K562 (cell line): ENCODE data around the gene TRIM47. TPM values are rescaled to one million over a fixed set of nuclear protein-coding genes. Genes with fewer than 3 reads are reported as not detected.

Experiments used
- ELF1 ChIP-seq: fragments of 200-800 bp; sonication (Bioruptor generic); IDR thresholded peaks from 2 replicates; pipeline ENCODE4 v1.6.1; 2016; ENCODE audit warnings: missing genetic modification characterization, missing compliant biosample characterization
- HDAC1 ChIP-seq, 2 experiments: fragments of 450-650 bp; IDR thresholded peaks; 2 replicates each; pipeline ENCODE4 v1.6.1; 2016 to 2017; ENCODE audit warnings: inconsistent platforms in 1 of 2, mild to moderate bottlenecking in 1 of 2, moderate library complexity in 1 of 2
- MED1 ChIP-seq: sonication (generic); formaldehyde crosslinking; IDR thresholded peaks from 2 replicates; pipeline ENCODE4 v1.8.1; 2023; ENCODE audit warnings: missing genetic modification reagents, borderline replicate concordance
- MEIS2 ChIP-seq: fragments of 450-650 bp; IDR thresholded peaks from 2 replicates; pipeline ENCODE4 v1.6.1; 2014; ENCODE audit warnings: mild to moderate bottlenecking; ENCODE audit not compliant: partially characterized antibody
- NRF1 ChIP-seq, 2 experiments: fragments of 450-650 bp; IDR thresholded peaks in 1 of 2; conservative IDR thresholded peaks in 1 of 2; 2 replicates each; pipeline ENCODE4 v1.6.1; 2014; ENCODE audit warnings: mild to moderate bottlenecking in 2 of 2
- TAF15 ChIP-seq: fragments of 200-400 bp; formaldehyde crosslinking; IDR thresholded peaks from 2 replicates; pipeline ENCODE4 v1.6.1; 2017; ENCODE audit warnings: mild to moderate bottlenecking, low read depth, low read length, moderate library complexity
- XRCC4 ChIP-seq: IDR thresholded peaks from one replicate; pipeline ENCODE4 v1.6.1; 2011; ENCODE audit not compliant: insufficient read depth, insufficient read length; ENCODE audit errors: extremely low read depth
- YY1 ChIP-seq, 3 experiments: IDR thresholded peaks; 2 replicates each; pipeline ENCODE4 v1.6.1; 2011; ENCODE audit warnings: low read length in 2 of 3, mild to moderate bottlenecking in 2 of 3, moderate library complexity in 2 of 3, borderline replicate concordance in 1 of 3, control low read depth in 1 of 3, low read depth in 1 of 3; ENCODE audit not compliant: insufficient read depth in 3 of 3, insufficient replicate concordance in 2 of 3, control insufficient read depth in 1 of 3, insufficient read length in 1 of 3; ENCODE audit errors: extremely low read depth in 1 of 3
- ZBTB7A ChIP-seq: IDR thresholded peaks from 2 replicates; pipeline ENCODE4 v1.6.1; 2011; ENCODE audit warnings: low read depth, mild to moderate bottlenecking, low read length, moderate library complexity, borderline replicate concordance; ENCODE audit not compliant: control insufficient read depth
- ZNF41 ChIP-seq: fragments of 250-450 bp; sonication (Bioruptor Pico); conservative IDR thresholded peaks from 2 replicates; pipeline ENCODE4 v1.4.0; 2020; ENCODE audit warnings: mild to moderate bottlenecking
- ZNF445 ChIP-seq: fragments of 250-450 bp; sonication (Bioruptor Pico); IDR thresholded peaks from 2 replicates; pipeline ENCODE4 v1.4.0; 2020; ENCODE audit warnings: low read depth, mild to moderate bottlenecking, moderate library complexity
- polyA plus RNA-seq, 8 experiments: library from polyadenylated mRNA; depleted of rRNA in 4 of 8; stranded (reverse) in 5 of 8; unstranded in 3 of 8; fragments of >200 nt; fragmentation: Nextera tagmentation in 2 of 8; fragmentation: Illumina TruSeq in 1 of 8; extraction: Ambion mirVana in 2 of 8; extraction: Trizol in 1 of 8; gene quantifications; 2 replicates each; pipeline versions ENCODE4 v1.2.1 to v1.2.3, GENCODE V29; 2011 to 2014; ENCODE audit warnings: inconsistent platforms in 1 of 8, missing spikeins in 1 of 8
- total RNA-seq, 7 experiments: library from RNA; depleted of rRNA in 6 of 7; stranded (reverse); fragments of >200 nt in 6 of 7; fragmentation: Illumina TruSeq in 2 of 7; extraction: Trizol in 2 of 7; gene quantifications; 2 replicates each; pipeline versions ENCODE4 v1.2.1 to v1.2.3, GENCODE V29; 2011 to 2021; ENCODE audit warnings: low replicate concordance in 1 of 7
- TF ChIP-seq, protein P1 (sequence below): sonication (generic); formaldehyde crosslinking; IDR thresholded peaks from 2 replicates; pipeline ENCODE4 v1.8.1; 2023; ENCODE audit warnings: mild to moderate bottlenecking, missing genetic modification reagents
- TF ChIP-seq, protein P2 (sequence below): fragments of 450-650 bp; IDR thresholded peaks from 2 replicates; pipeline ENCODE4 v1.6.1; 2016; ENCODE audit warnings: mild to moderate bottlenecking
- TF ChIP-seq, protein P3 (sequence below): fragments of 250-450 bp; sonication (Bioruptor Pico); IDR thresholded peaks from 2 replicates; pipeline ENCODE4 v1.5.0; 2021; ENCODE audit warnings: mild to moderate bottlenecking, moderate library complexity

Gene TRIM47
- total and polyA plus RNA-seq, 9 of the 15 experiments (the other 6 are each of a cell fraction or from before 2014, with no cell fraction given), result 0.56 to 6.1 (median 3.2) TPM

DNA sequence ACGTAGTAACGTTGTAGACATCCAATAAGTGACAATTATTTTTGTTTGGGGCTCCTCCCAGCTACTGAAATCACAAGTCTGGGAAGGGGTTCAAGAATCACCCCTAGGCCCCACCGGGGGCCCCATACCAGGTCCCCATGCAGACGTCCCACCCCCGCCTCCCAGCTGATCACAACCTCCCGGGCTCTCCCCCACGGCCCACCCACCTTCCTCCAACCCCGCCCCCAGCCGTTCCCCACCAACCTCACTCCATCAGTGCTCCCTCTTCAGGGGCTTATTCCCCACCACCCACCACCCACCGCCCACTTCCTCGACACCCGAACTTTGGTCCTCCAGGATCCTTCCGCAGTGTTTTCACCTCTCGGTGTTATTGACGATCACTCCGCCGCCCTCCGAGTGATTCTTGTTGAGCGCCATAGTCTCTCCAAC is 23.5 kb downstream of the TRIM47 start (continued):
- peak in 2 of 3 experiments; percentile 67 to 80 for TF ChIP-seq YY1 (IDR thresholded peaks at IDR 0.05; ENCODE audit: borderline replicate concordance in 1 of 3, control insufficient read depth in 1 of 3, extremely low read depth in 1 of 3, insufficient read depth in 3 of 3, insufficient read length in 1 of 3, insufficient replicate concordance in 2 of 3, low read depth in 1 of 3, low read length in 2 of 3)
- TF ChIP-seq ZBTB7A, result peak; percentile 98
- no peak for TF ChIP-seq XRCC4
- no peak for TF ChIP-seq MEIS2
- TF ChIP-seq, protein P1, sequence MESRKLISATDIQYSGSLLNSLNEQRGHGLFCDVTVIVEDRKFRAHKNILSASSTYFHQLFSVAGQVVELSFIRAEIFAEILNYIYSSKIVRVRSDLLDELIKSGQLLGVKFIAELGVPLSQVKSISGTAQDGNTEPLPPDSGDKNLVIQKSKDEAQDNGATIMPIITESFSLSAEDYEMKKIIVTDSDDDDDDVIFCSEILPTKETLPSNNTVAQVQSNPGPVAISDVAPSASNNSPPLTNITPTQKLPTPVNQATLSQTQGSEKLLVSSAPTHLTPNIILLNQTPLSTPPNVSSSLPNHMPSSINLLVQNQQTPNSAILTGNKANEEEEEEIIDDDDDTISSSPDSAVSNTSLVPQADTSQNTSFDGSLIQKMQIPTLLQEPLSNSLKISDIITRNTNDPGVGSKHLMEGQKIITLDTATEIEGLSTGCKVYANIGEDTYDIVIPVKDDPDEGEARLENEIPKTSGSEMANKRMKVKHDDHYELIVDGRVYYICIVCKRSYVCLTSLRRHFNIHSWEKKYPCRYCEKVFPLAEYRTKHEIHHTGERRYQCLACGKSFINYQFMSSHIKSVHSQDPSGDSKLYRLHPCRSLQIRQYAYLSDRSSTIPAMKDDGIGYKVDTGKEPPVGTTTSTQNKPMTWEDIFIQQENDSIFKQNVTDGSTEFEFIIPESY (CRISPR knock-in tag), result no peak
- TF ChIP-seq, protein P2, sequence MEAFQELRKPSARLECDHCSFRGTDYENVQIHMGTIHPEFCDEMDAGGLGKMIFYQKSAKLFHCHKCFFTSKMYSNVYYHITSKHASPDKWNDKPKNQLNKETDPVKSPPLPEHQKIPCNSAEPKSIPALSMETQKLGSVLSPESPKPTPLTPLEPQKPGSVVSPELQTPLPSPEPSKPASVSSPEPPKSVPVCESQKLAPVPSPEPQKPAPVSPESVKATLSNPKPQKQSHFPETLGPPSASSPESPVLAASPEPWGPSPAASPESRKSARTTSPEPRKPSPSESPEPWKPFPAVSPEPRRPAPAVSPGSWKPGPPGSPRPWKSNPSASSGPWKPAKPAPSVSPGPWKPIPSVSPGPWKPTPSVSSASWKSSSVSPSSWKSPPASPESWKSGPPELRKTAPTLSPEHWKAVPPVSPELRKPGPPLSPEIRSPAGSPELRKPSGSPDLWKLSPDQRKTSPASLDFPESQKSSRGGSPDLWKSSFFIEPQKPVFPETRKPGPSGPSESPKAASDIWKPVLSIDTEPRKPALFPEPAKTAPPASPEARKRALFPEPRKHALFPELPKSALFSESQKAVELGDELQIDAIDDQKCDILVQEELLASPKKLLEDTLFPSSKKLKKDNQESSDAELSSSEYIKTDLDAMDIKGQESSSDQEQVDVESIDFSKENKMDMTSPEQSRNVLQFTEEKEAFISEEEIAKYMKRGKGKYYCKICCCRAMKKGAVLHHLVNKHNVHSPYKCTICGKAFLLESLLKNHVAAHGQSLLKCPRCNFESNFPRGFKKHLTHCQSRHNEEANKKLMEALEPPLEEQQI, result no peak
- no peak for TF ChIP-seq ZNF41 (CRISPR knock-in tag)
- no peak for TF ChIP-seq TAF15
- TF ChIP-seq ELF1 (tag), result peak; percentile 41
- peak in 1 of 2 experiments; percentile 53; a peak in 2 of 4 replicates for TF ChIP-seq HDAC1 (IDR thresholded peaks at IDR 0.05)
- no peak for TF ChIP-seq MED1 (CRISPR knock-in tag)
- no peak for TF ChIP-seq NRF1 (conservative IDR thresholded peaks at IDR 0.05 in 1 of 2, IDR thresholded peaks at IDR 0.05 in 1 of 2)
- no peak for TF ChIP-seq ZNF445 (CRISPR knock-in tag)
- TF ChIP-seq, protein P3, sequence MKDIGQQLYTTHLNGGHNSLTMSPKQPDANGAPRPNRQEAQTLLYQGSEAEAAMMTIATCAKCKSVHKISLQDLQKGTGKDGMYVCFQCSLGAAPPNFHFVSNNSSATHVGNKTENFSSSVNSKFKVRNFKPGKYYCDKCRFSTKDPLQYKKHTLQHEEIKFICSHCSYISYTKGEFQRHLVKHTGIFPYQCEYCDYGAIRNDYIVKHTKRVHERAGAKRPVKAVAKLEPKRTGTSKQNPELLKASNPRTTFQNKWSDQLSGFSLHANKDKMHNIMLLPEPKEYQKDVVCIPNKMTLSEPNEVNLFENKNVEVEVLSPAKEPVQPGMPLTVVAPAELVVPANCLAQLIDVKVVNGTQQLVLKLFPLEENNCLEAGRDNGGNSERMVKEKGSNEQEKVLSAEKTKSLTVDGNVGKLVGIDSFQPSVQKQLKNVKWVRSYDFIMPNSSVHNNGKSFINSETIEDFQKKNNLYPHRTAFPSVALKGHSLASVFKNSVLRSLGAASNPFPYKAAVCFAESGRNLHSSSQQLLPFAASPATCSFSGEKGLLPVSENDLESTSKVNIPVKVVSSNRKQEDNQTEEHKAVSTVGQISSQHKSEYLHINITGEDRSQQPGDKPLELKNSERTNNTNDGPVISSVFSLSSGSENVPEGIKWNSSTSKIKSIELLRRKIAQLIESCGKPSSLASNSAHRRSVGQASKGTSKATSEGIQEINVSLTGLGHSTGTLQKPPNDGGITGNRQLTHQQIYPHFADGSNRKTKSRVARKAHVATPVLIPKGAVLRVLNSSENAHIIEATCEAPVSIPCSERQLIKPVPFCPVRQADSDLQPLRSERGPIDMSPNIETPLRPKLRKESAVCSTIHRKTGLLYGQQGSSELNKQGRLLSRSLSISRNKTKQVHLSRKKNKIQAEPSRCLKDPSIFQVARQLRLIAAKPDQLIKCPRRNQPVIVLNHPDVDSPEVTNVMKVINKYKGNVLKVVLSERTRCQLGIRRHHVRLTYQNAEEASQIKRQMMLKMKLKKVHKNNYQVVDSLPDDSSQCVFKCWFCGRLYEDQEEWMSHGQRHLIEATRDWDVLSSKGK (CRISPR knock-in tag), result no peak
